Lung (tissue), 12 donors: ENCODE data around the gene MOSPD3. TPM values are rescaled to one million over a fixed set of nuclear protein-coding genes. Genes with fewer than 3 reads are reported as not detected.

ENCODE experiments used
- ATAC-seq: fragments of 200-7000 bp; cut with Tn5 transposase; one replicate; pipeline ENCODE4 v1.9.1; 2020; ENCODE audit warnings: moderate number of reproducible peaks; ENCODE audit not compliant: insufficient read depth, low FRiP score
- DNase-seq, 3 donors: peaks; one replicate each; pipeline ENCODE4 v3.0.0-alpha.2; 2013 to 2017
- H3K27ac ChIP-seq, 2 donors: one replicate each; pipeline ENCODE4 v1.5.1; 2013; ENCODE audit warnings: mild to moderate bottlenecking in 2 of 2, moderate library complexity in 2 of 2, control low read depth in 1 of 2, inconsistent platforms in 1 of 2, low read depth in 1 of 2, low read length in 1 of 2
- H3K27me3 ChIP-seq, 3 donors: one replicate each; pipeline ENCODE4 v1.5.1; 2013; ENCODE audit warnings: low read length in 2 of 3; ENCODE audit not compliant: control insufficient read depth in 3 of 3, insufficient read depth in 3 of 3
- H3K36me3 ChIP-seq, 4 donors: one replicate each; pipeline ENCODE4 v1.5.1; 2013; ENCODE audit warnings: low read length in 4 of 4, mild to moderate bottlenecking in 1 of 4, moderate library complexity in 1 of 4; ENCODE audit not compliant: control insufficient read depth in 4 of 4, insufficient read depth in 4 of 4
- H3K4me1 ChIP-seq, 5 donors: one replicate each; pipeline ENCODE4 v1.5.1; 2013; ENCODE audit warnings: low read length in 5 of 5, mild to moderate bottlenecking in 2 of 5, moderate library complexity in 1 of 5; ENCODE audit not compliant: control insufficient read depth in 5 of 5, insufficient read depth in 5 of 5
- H3K4me3 ChIP-seq: one replicate; pipeline ENCODE4 v1.5.1; 2013; ENCODE audit warnings: mild to moderate bottlenecking, control low read depth, moderate library complexity
- H3K9ac ChIP-seq, 2 donors: one replicate each; pipeline ENCODE4 v1.5.1; 2013; ENCODE audit warnings: low read length in 2 of 2, control low read depth in 1 of 2; ENCODE audit not compliant: insufficient read depth in 1 of 2
- H3K9me3 ChIP-seq, 4 donors: one replicate each; pipeline ENCODE4 v1.5.1; 2013; ENCODE audit warnings: low read length in 3 of 4, mild to moderate bottlenecking in 1 of 4, moderate library complexity in 1 of 4; ENCODE audit not compliant: control insufficient read depth in 4 of 4, insufficient read depth in 3 of 4
- WGBS, 2 donors: extraction: QIAGEN DNeasy Blood & Tissue Kit; methylation state at CpG; one replicate each; pipeline ENCODE4 v1.1.7; 2013; 5-methylcytosine and 5-hydroxymethylcytosine counted together
- polyA plus RNA-seq, 2 donors: library from polyadenylated mRNA; stranded (reverse); fragments of 200-250 nt; gene quantifications; one replicate each; pipeline ENCODE4 v1.2.1, GENCODE V29; 2013
- total RNA-seq, 2 donors: library from RNA; depleted of rRNA in 1 of 2; stranded (reverse); fragments of >200 nt in 1 of 2; gene quantifications; one replicate each; pipeline ENCODE4 v1.2.1, GENCODE V29; 2014 to 2021
- TF ChIP-seq, protein P1 (sequence below): IDR thresholded peaks from 2 replicates; pipeline ENCODE4 v1.5.1; 2012; ENCODE audit warnings: mild to moderate bottlenecking; ENCODE audit errors: control extremely low read depth, extremely low read depth
- donor health status: control.
- donor health status: control.
- donor health status: Bipolar disorder and iron deficiency.
- donor health status: healthy.
- donor health status: DM: yes; HTN: yes; CAD: no.

The MOSPD3 gene
- total and polyA plus RNA-seq, 4 donors = 13.2 to 26.9 (median 17.1) TPM

GRCh38 chr7:100589341-100589947 lies 22.9 kb upstream of the MOSPD3 start:
- Histone ChIP-seq H3K4me1 (peaks cover 0 to 28% (median 3%) of the 10 kb centered on the region in 5 donors), H3K9ac (peak overlapping the region in 1 of 2 donors; percentile 46), H3K27ac (no peak overlapping the region), H3K4me3 (no peak overlapping the region), H3K27me3 (no peaks in the 10 kb centered on the region), H3K36me3 (no peaks in the 10 kb centered on the region), H3K9me3 (no peaks in the 10 kb centered on the region)
- WGBS, 2 donors = 55 to 56% methylated on average over 7 of the region's 7 CpGs
- ATAC-seq (no peak), DNase-seq (peak; percentile 61 to 74 (median 62))
- TF ChIP-seq, protein P1, sequence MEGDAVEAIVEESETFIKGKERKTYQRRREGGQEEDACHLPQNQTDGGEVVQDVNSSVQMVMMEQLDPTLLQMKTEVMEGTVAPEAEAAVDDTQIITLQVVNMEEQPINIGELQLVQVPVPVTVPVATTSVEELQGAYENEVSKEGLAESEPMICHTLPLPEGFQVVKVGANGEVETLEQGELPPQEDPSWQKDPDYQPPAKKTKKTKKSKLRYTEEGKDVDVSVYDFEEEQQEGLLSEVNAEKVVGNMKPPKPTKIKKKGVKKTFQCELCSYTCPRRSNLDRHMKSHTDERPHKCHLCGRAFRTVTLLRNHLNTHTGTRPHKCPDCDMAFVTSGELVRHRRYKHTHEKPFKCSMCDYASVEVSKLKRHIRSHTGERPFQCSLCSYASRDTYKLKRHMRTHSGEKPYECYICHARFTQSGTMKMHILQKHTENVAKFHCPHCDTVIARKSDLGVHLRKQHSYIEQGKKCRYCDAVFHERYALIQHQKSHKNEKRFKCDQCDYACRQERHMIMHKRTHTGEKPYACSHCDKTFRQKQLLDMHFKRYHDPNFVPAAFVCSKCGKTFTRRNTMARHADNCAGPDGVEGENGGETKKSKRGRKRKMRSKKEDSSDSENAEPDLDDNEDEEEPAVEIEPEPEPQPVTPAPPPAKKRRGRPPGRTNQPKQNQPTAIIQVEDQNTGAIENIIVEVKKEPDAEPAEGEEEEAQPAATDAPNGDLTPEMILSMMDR = no peak

GRCh38 chr7:100590077-100590737 lies 22.1 kb upstream of the MOSPD3 start:
- Histone ChIP-seq H3K27ac (no peak overlapping the region), H3K9me3 (no peaks in the 10 kb centered on the region), H3K36me3 (no peaks in the 10 kb centered on the region), H3K4me1 (peaks cover 0 to 20% (median 3%) of the 10 kb centered on the region in 5 donors), H3K27me3 (no peaks in the 10 kb centered on the region), H3K4me3 (no peak overlapping the region), H3K9ac (peak overlapping the region in 1 of 2 donors; percentile 46)
- TF ChIP-seq, protein P1 = no peak
- ATAC-seq (no peak), DNase-seq (peak; percentile 80 to 86 (median 81))
- WGBS, 2 donors = 27 to 32% methylated on average over 20 of the region's 20 CpGs

DNA sequence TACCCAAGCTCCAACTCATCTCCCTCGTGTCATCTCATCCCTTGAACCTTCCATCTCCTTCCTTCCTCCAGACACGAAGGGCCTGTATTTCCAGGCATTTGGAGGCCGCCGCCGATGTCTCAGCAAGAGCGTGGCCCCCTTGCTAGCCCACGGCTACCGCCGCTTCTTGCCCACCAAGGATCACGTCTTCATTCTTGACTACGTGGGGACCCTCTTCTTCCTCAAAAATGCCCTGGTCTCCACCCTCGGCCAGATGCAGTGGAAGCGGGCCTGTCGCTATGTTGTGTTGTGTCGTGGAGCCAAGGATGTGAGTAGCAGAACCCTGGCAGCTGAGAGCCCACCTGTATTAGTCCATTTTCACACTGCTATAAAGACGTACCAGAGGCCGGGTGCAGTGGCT lies 20.7 kb upstream of the MOSPD3 start:
- DNase-seq (no peak), ATAC-seq (no peak)
- Histone ChIP-seq H3K9me3 (no peaks in the 10 kb centered on the region), H3K27me3 (no peaks in the 10 kb centered on the region), H3K36me3 (peaks cover 0 to 2% (median 0%) of the 10 kb centered on the region in 4 donors), H3K4me1 (peaks cover 0 to 17% (median 3%) of the 10 kb centered on the region in 5 donors), H3K4me3 (no peak overlapping the region), H3K27ac (no peak overlapping the region), H3K9ac (no peak overlapping the region)
- TF ChIP-seq, protein P1 = no peak
- WGBS, 2 donors = 95% methylated on average over 17 of the region's 17 CpGs
